A549 (cell line): Measurements from ENCODE around the gene HSD11B2. TPM values are rescaled to one million over a fixed set of nuclear protein-coding genes. Genes with fewer than 3 reads are reported as not detected.

ENCODE experiments used
- ATAC-seq, 2 experiments: fragments of 200-7000 bp in 1 of 2; fragments of >200 bp in 1 of 2; cut with Nextera tagmentation in 1 of 2; cut with Tn5 transposase in 1 of 2; 3 replicates each; pipeline versions ENCODE4 v1.8.0 to v1.9.1; 2018 to 2020; ENCODE audit warnings: mild to moderate bottlenecking in 1 of 2, moderate library complexity in 1 of 2
- CTCF ChIA-PET: fragments of 300-600 bp; sonication (Branson Sonifier 250); formaldehyde crosslinking; extraction: SDS; loops from one replicate; lab custom pipeline; 2021; ENCODE audit warnings: antibody characterized with exemption, inconsistent platforms; lab: Yijun Ruan, JAX
- POLR2A ChIA-PET: fragments of 350-600 bp; formaldehyde crosslinking; extraction: SDS; loops from one replicate; lab custom pipeline; 2021; ENCODE audit warnings: antibody characterized with exemption, inconsistent platforms; lab: Yijun Ruan, JAX
- DNase-seq, 2 experiments: peaks; one replicate each; pipeline versions ENCODE4 v3.0.0 to v3.0.0-alpha.2; 2011 to 2016; ENCODE audit warnings: low read depth in 1 of 2, low spot score in 1 of 2
- FAIRE-seq: peaks from 2 replicates; lab custom pipeline; 2011; peaks lifted over from hg19 to GRCh38; lab: Jason Lieb, UNC
- H3K27ac ChIP-seq, 2 experiments: fragments of >200 bp; sonication (Bioruptor Twin); formaldehyde crosslinking; 3 replicates each; pipeline ENCODE4 v1.5.1; 2016 to 2017
- H3K4me1 ChIP-seq: fragments of >200 bp; sonication (Bioruptor Twin); formaldehyde crosslinking; 3 replicates; pipeline ENCODE4 v1.6.1; 2016
- H3K4me2 ChIP-seq: fragments of >200 bp; sonication (Bioruptor Twin); formaldehyde crosslinking; 3 replicates; pipeline ENCODE4 v1.6.1; 2016
- H3K4me3 ChIP-seq: fragments of >200 bp; sonication (Bioruptor Twin); formaldehyde crosslinking; 3 replicates; pipeline ENCODE4 v1.5.1; 2016
- H3K9me3 ChIP-seq: fragments of >200 bp; sonication (Bioruptor Twin); formaldehyde crosslinking; 3 replicates; pipeline ENCODE4 v1.6.1; 2016
- CBX8 ChIP-seq: fragments of 200-600 bp; sonication (generic); IDR thresholded peaks from 2 replicates; pipeline ENCODE4 v1.6.1; 2016
- CEBPB ChIP-seq, 2 experiments: fragments of >200 bp in 1 of 2; sonication (Bioruptor Twin) in 1 of 2; formaldehyde crosslinking in 1 of 2; IDR thresholded peaks; 2 replicates each; pipeline ENCODE4 v1.6.1; 2012 to 2016
- FOXS1 ChIP-seq: fragments of 250-450 bp; sonication (Bioruptor Pico); IDR thresholded peaks from 2 replicates; pipeline ENCODE4 v1.5.0; 2020; ENCODE audit warnings: mild to moderate bottlenecking, moderate library complexity
- HEYL ChIP-seq: fragments of 250-450 bp; sonication (Bioruptor Pico); IDR thresholded peaks from 2 replicates; pipeline ENCODE4 v1.8.0; 2021; ENCODE audit warnings: mild to moderate bottlenecking, moderate library complexity
- MAFK ChIP-seq: fragments of 450-650 bp; IDR thresholded peaks from 2 replicates; pipeline ENCODE4 v1.6.1; 2014; ENCODE audit not compliant: partially characterized antibody
- MYC ChIP-seq: IDR thresholded peaks from 2 replicates; pipeline ENCODE4 v1.6.1; 2012; ENCODE audit warnings: mild to moderate bottlenecking, inconsistent platforms, low read length, improper control_type of control experiment, borderline replicate concordance
- NFE2L2 ChIP-seq: fragments of 150-350 bp; conservative IDR thresholded peaks from 2 replicates; pipeline ENCODE4 v1.6.1; 2014; ENCODE audit warnings: low read length
- RAD21 ChIP-seq, 2 experiments: fragments of >200 bp in 1 of 2; sonication (Bioruptor Twin) in 1 of 2; formaldehyde crosslinking in 1 of 2; IDR thresholded peaks in 1 of 2; conservative IDR thresholded peaks in 1 of 2; 2 replicates in 1 of 2; 3 replicates in 1 of 2; pipeline ENCODE4 v1.6.1; 2012 to 2018; ENCODE audit warnings: inconsistent platforms in 1 of 2
- SMC3 ChIP-seq: fragments of >200 bp; sonication (Bioruptor Twin); formaldehyde crosslinking; IDR thresholded peaks from 3 replicates; pipeline ENCODE4 v1.6.1; 2018; ENCODE audit warnings: inconsistent platforms
- SREBF2 ChIP-seq: fragments of 450-650 bp; IDR thresholded peaks from 2 replicates; pipeline ENCODE4 v1.6.1; 2014; ENCODE audit warnings: mild to moderate bottlenecking, moderate library complexity
- USF2 ChIP-seq: fragments of 450-650 bp; IDR thresholded peaks from 2 replicates; pipeline ENCODE4 v1.6.1; 2014; ENCODE audit warnings: antibody characterized with exemption
- ZFP36 ChIP-seq: fragments of 450-650 bp; IDR thresholded peaks from 2 replicates; pipeline ENCODE4 v1.6.1; 2014; ENCODE audit warnings: borderline replicate concordance; ENCODE audit not compliant: partially characterized antibody
- WGBS: methylation state at CpG from one replicate; pipeline ENCODE4 v1.1.6; 2017; ENCODE audit errors: missing lambda C conversion rate; 5-methylcytosine and 5-hydroxymethylcytosine counted together
- polyA plus RNA-seq, 4 experiments: library from polyadenylated mRNA; depleted of rRNA in 3 of 4; stranded (reverse); fragments of >200 nt; fragmentation: RNase III in 1 of 4; extraction: RNeasy Plus Mini Kit Qiagen cat#74134 plus additional on column Dnase treatment in 1 of 4; gene quantifications; 2 replicates in 3 of 4; 3 replicates in 1 of 4; pipeline ENCODE4 v1.2.3, GENCODE V29; 2011 to 2017
- TF ChIP-seq, protein P1 (sequence below): IDR thresholded peaks from 2 replicates; pipeline ENCODE4 v1.6.1; 2012
- TF ChIP-seq, protein P2 (sequence below): fragments of 200-600 bp; sonication (generic); IDR thresholded peaks from 2 replicates; pipeline ENCODE4 v1.6.1; 2016; ENCODE audit warnings: antibody characterized with exemption, mild to moderate bottlenecking, moderate library complexity
- TF ChIP-seq, protein P3 (sequence below): fragments of >200 bp; sonication (Bioruptor Twin); formaldehyde crosslinking; IDR thresholded peaks from 3 replicates; pipeline ENCODE4 v1.5.1; 2016

HSD11B2 gene
- polyA plus RNA-seq, 2 of the 4 experiments (the other 2 are of a cell fraction), result 0.53 to 1.6 TPM

- ATAC-seq (no peak), DNase-seq (no peak), FAIRE-seq (no peak)
- Histone ChIP-seq H3K4me3 (no peak overlapping the region), H3K27ac (0 out of 6 replicates have a peak overlapping the region, but pooled peaks of 1 of the 2 experiments have one; percentile 3), H3K9me3 (no peaks in the 10 kb centered on the region), H3K4me2 (no peak overlapping the region; the same call in 2 of the 3 replicates), H3K4me1 (peaks cover 17% of the 10 kb centered on the region)
- WGBS, result 94% methylated on average over 7 of the region's 8 CpGs
- POLR2A ChIA-PET, result no interaction called here
- TF ChIP-seq HEYL (no peak), USF2 (no peak), ZFP36 (no peak), MAFK (no peak), NFE2L2 (no peak), MYC (no peak), CEBPB (IDR thresholded peaks at IDR 0.05) (no peak), SMC3 (no peak), FOXS1 (CRISPR knock-in tag) (no peak), CBX8 (no peak), SREBF2 (no peak)
- TF ChIP-seq, protein P1, sequence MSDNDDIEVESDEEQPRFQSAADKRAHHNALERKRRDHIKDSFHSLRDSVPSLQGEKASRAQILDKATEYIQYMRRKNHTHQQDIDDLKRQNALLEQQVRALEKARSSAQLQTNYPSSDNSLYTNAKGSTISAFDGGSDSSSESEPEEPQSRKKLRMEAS, result no peak
- TF ChIP-seq, protein P2, sequence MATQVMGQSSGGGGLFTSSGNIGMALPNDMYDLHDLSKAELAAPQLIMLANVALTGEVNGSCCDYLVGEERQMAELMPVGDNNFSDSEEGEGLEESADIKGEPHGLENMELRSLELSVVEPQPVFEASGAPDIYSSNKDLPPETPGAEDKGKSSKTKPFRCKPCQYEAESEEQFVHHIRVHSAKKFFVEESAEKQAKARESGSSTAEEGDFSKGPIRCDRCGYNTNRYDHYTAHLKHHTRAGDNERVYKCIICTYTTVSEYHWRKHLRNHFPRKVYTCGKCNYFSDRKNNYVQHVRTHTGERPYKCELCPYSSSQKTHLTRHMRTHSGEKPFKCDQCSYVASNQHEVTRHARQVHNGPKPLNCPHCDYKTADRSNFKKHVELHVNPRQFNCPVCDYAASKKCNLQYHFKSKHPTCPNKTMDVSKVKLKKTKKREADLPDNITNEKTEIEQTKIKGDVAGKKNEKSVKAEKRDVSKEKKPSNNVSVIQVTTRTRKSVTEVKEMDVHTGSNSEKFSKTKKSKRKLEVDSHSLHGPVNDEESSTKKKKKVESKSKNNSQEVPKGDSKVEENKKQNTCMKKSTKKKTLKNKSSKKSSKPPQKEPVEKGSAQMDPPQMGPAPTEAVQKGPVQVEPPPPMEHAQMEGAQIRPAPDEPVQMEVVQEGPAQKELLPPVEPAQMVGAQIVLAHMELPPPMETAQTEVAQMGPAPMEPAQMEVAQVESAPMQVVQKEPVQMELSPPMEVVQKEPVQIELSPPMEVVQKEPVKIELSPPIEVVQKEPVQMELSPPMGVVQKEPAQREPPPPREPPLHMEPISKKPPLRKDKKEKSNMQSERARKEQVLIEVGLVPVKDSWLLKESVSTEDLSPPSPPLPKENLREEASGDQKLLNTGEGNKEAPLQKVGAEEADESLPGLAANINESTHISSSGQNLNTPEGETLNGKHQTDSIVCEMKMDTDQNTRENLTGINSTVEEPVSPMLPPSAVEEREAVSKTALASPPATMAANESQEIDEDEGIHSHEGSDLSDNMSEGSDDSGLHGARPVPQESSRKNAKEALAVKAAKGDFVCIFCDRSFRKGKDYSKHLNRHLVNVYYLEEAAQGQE, result no peak
- CTCF ChIA-PET, result interaction anchor here (0.5 to 17.9 kb wide), 24 partner anchors 9 to 777 kb away, joined by 3 to 207 read pairs (median 4); partner anchors contain the start of genes CARMIL2 and ZDHHC1
These were observed 16.1 kb downstream of the HSD11B2 start for GRCh38 chr16:67446968-67447507.

GRCh38 chr16:67447508-67448076, 16.7 kb downstream of the HSD11B2 start:
- WGBS, result 60% methylated on average over 6 of the region's 6 CpGs
- 0 out of 6 replicates have a peak overlapping the region, but pooled peaks of 1 of the 2 experiments have one; percentile 3 for H3K27ac ChIP-seq
- no peak for FAIRE-seq
- H3K4me3 ChIP-seq, result no peak overlapping the region
- POLR2A ChIA-PET, result no interaction called here
- DNase-seq, result peak; percentile 64 to 77
- peak; percentile 54 to 76; a peak in 4 of 6 replicates for ATAC-seq
- no peak overlapping the region for H3K4me2 ChIP-seq
- H3K9me3 ChIP-seq, result no peaks in the 10 kb centered on the region
- CTCF ChIA-PET, result interaction anchor here (0.5 to 17.9 kb wide), 24 partner anchors 9 to 777 kb away, joined by 3 to 207 read pairs (median 4); partner anchors contain the start of gene CARMIL2
- TF ChIP-seq RAD21 (conservative IDR thresholded peaks at IDR 0.05 in 1 of 2, IDR thresholded peaks at IDR 0.05 in 1 of 2), result peak; percentile 48 to 58
- TF ChIP-seq ZFP36, result peak; percentile 57
- TF ChIP-seq, protein P3, sequence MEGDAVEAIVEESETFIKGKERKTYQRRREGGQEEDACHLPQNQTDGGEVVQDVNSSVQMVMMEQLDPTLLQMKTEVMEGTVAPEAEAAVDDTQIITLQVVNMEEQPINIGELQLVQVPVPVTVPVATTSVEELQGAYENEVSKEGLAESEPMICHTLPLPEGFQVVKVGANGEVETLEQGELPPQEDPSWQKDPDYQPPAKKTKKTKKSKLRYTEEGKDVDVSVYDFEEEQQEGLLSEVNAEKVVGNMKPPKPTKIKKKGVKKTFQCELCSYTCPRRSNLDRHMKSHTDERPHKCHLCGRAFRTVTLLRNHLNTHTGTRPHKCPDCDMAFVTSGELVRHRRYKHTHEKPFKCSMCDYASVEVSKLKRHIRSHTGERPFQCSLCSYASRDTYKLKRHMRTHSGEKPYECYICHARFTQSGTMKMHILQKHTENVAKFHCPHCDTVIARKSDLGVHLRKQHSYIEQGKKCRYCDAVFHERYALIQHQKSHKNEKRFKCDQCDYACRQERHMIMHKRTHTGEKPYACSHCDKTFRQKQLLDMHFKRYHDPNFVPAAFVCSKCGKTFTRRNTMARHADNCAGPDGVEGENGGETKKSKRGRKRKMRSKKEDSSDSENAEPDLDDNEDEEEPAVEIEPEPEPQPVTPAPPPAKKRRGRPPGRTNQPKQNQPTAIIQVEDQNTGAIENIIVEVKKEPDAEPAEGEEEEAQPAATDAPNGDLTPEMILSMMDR, result peak; percentile 58
- TF ChIP-seq USF2, result no peak
- peak; percentile 48 for TF ChIP-seq SMC3
- H3K4me1 ChIP-seq, result peaks cover 20% of the 10 kb centered on the region
